CD4-positive, alpha-beta T cell treated with Interleukin-6 for 4 hours (primary cell): ENCODE results near the gene ANKRD34B.

Source experiments
- DNase-seq: peaks from one replicate; pipeline ENCODE4 v3.0.0-alpha.2; 2020; ENCODE audit warnings: mixed read lengths

Gene ANKRD34B

GRCh38 chr5:80569086-80569960 lies 757 bp downstream of the ANKRD34B start:
- DNase-seq = no peak

- DNase-seq = no peak
Observed at GRCh38 chr5:80568251-80568650, 1.8 kb downstream of the ANKRD34B start.

GRCh38 chr5:80566711-80567259 lies 3.3 kb downstream of the ANKRD34B start:
- DNase-seq = no peak

- DNase-seq = no peak
Observed at GRCh38 chr5:80565330-80565729, 4.8 kb downstream of the ANKRD34B start.

GRCh38 chr5:80559244-80559643 lies 10.8 kb downstream of the ANKRD34B start:
- no peak for DNase-seq

GRCh38 chr5:80555099-80555498 lies 15.0 kb downstream of the ANKRD34B start:
- DNase-seq = no peak

- no peak for DNase-seq
Observed at GRCh38 chr5:80554646-80555045, 15.4 kb downstream of the ANKRD34B start.

GRCh38 chr5:80541392-80541791 lies 28.7 kb downstream of the ANKRD34B start:
- no peak for DNase-seq

- no peak for DNase-seq
Observed at GRCh38 chr5:80540691-80541090, 29.4 kb downstream of the ANKRD34B start.

GRCh38 chr5:80516826-80517225 lies 53.3 kb downstream of the ANKRD34B start:
- DNase-seq = no peak

- no peak for DNase-seq
Observed at GRCh38 chr5:80509362-80509761, 60.7 kb downstream of the ANKRD34B start.

GRCh38 chr5:80508844-80509243 lies 61.2 kb downstream of the ANKRD34B start:
- no peak for DNase-seq

GRCh38 chr5:80507663-80508062 lies 62.4 kb downstream of the ANKRD34B start:
- DNase-seq = no peak
